Stomach (tissue), 4 donors: Measurements from ENCODE around the gene TBC1D26.

Experiments
- EP300 ChIP-seq: sonication (generic); formaldehyde crosslinking; IDR thresholded peaks from one replicate; pipeline ENCODE4 v1.6.1; 2017; ENCODE audit warnings: antibody characterized with exemption
- POLR2A ChIP-seq, 4 donors: fragments of 450-650 bp; IDR thresholded peaks; one replicate each; pipeline ENCODE4 v1.6.1; 2016; ENCODE audit warnings: antibody characterized with exemption in 4 of 4, control low read depth in 2 of 4, mild to moderate bottlenecking in 1 of 4, moderate library complexity in 1 of 4
- POLR2AphosphoS5 ChIP-seq, 3 donors: sonication (generic); formaldehyde crosslinking; IDR thresholded peaks; one replicate each; pipeline ENCODE4 v1.6.1; 2016; ENCODE audit warnings: antibody characterized with exemption in 3 of 3
- TF ChIP-seq, protein P1 (sequence below), 7 experiments: fragments of 450-650 bp in 4 of 7; fragments of 200-600 bp in 3 of 7; sonication (generic) in 3 of 7; IDR thresholded peaks; one replicate each; pipeline ENCODE4 v1.5.1; 2016 to 2019; ENCODE audit warnings: antibody characterized with exemption in 7 of 7, control low read depth in 2 of 7, mild to moderate bottlenecking in 1 of 7

DNA sequence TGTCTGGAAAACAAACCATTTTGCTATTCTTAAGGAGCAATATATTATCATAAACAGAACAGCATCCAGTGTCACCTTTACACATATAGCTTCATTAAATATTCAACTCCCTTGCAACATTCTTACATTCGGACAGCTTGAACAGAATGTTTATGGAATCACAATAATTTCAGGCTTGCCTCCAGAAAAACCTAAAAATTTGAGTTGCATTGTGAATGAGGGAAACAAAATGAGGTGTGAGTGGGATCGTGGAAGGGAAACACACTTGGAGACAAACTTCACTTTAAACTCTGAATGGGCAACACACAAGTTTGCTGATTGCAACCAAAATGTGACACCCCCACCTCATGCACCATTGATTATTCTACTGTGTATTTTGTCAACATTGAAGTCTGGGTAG lies 51.4 kb downstream of the TBC1D26 start:
- TF ChIP-seq, protein P1, sequence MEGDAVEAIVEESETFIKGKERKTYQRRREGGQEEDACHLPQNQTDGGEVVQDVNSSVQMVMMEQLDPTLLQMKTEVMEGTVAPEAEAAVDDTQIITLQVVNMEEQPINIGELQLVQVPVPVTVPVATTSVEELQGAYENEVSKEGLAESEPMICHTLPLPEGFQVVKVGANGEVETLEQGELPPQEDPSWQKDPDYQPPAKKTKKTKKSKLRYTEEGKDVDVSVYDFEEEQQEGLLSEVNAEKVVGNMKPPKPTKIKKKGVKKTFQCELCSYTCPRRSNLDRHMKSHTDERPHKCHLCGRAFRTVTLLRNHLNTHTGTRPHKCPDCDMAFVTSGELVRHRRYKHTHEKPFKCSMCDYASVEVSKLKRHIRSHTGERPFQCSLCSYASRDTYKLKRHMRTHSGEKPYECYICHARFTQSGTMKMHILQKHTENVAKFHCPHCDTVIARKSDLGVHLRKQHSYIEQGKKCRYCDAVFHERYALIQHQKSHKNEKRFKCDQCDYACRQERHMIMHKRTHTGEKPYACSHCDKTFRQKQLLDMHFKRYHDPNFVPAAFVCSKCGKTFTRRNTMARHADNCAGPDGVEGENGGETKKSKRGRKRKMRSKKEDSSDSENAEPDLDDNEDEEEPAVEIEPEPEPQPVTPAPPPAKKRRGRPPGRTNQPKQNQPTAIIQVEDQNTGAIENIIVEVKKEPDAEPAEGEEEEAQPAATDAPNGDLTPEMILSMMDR (IDR thresholded peaks at IDR 0.05), result no peak
- TF ChIP-seq POLR2A (IDR thresholded peaks at IDR 0.05) (no peak), POLR2AphosphoS5 (IDR thresholded peaks at IDR 0.05) (no peak), EP300 (no peak)
